ENCODE data around the gene LCORL.
"Not testable (repeated sequence)": the region's sequence is repeated elsewhere in the genome, so short reads cannot be mapped to it uniquely, and the experiment has no call there.

Gene LCORL

DNA sequence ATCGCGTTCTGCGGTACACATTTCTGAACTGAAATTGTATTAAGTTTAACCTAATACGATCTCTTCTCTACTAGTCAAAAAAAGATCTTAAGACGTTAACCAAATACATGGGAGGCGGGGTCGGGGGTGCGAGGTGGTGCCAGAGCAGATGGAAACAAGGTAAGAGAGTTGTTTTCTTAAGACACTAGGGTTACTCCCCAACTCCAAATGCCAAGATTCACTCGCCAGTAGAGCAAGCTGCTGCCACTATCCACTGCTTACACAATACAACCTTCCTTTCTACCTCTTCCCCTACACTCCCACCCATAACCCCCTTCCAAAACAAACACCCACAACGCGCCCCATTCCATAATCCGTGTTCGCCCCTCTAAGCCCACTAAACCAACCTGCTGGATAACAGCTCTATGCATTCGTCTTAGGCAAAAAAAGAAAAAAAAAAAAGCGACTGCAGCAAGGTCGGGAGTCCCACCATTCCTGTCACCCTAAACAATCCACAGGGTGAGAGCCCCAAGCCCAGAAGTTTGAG, 1.3 kb downstream of the LCORL start:
- DNase-seq (ENCODE audit: low read depth, low spot score) = no peak

DNA sequence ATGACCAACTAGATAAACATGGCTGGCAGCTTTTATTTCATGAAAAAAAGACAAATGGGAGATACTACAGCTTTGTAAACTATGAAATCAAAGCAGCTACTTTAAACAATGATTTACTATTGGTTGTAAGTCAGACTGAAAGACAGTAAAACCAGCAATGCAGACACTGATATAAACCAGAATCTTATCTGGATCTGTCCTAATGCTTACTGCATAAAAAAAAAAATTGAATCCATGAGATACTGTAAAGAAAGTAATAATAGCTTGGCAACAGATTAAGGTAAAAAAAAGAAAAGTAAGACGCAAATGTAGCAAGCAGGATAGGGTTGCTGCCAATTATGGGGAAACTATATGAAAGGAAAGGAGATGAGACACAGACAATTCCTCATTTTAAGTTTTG, 7.3 kb downstream of the LCORL start:
- DNase-seq (ENCODE audit: low read depth, low spot score) = no peak

DNA sequence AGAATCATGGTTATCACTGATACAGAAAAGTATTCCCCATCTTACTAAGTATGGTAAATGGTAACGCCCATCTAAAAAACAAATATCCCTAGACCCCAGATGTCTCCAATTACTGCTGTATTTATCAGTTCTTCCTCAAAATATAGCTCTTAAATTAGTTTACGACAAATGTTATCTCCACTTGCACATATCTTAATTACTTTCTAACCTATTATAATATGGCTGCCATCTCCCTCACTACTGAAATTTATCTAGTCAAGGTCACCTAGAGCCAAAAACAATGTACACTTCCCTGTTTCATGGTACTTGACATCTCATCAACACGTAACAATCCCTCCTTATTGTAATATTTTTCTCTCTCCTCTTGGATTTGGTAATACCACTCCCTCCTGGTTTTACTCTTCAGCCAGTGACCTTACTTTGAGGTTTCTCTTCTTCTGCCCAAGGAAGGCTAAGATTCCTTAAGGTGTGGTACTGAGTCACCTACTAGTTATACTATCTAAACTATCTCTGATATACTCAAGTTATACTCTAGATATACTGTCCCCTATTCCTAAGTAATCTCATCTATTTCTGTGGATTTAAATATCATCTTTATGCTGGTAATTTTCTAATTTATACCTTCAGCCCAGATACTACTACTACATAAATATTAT, 8.6 kb downstream of the LCORL start:
- DNase-seq (ENCODE audit: low read depth, low spot score) = no peak

DNA sequence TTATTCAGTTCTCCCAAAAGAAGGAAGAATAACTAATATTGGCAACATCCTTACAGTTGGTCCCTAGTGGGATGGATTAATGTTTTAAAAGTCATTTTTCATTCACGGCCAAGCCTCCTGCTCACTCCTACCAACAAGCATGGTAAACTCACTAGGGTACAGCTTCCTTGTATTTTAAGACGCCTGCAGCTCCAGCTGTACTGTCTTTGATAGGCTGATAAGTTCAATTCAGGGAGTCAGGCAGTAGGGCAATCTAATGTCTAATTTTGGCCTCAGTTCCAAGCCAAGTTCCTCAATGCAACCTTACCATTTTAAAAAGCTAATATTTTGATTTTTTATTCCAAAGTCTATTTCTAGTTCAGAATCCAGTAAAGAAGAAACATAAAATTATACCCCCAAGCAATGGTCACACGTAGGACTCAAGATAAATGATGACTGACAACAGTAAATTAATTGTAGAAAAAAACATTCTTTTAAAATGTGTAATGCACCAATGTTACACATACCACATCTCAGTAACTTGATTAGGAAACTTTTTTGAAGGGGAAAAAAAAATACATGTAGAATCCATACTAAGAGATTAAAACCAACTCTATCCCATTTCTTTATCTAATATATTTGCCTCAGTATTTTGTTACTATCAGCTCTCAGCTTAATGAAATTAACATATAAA, 9.3 kb downstream of the LCORL start:
- peak; percentile 3 for DNase-seq (ENCODE audit: low read depth, low spot score)

DNA sequence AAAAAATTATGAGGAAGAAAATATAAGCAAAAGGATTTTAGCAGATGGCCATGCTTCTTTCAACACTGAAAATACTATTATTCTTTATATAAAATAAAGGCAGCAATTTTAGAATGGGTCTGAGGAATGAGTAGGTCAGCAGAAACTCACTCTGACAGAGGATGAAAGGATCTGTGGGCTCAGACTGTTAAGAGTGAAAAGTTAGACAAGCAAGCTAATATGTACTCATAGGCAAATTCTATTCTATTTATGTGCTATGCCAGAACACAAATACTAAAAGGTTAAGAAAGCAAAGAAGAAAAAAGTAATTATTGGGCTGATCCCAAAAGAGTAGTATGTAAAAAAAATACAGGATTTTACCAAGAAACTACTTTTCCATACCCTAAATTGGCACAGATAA, 13.9 kb downstream of the LCORL start:
- DNase-seq (ENCODE audit: low read depth, low spot score) = no peak

DNA sequence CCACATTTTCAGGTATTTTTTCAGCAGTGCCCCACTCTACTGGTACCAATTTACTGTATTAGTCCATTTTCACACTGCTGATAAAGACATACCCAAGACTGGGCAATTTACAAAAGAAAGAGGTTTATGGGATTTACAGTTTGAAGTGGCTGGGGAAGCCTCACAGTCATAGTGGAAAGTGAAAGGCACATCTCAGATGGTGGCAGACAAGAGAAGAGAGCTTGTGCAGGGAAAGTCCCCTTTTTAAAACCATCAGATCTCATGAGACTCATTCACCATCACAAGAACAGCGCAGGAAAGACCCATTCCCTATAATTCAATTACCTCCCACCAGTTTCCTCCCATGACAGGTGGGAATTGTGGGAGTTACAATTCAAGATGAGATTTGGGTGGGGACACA, 15.1 kb downstream of the LCORL start:
- DNase-seq (ENCODE audit: low read depth, low spot score) = not testable (repeated sequence)

DNA sequence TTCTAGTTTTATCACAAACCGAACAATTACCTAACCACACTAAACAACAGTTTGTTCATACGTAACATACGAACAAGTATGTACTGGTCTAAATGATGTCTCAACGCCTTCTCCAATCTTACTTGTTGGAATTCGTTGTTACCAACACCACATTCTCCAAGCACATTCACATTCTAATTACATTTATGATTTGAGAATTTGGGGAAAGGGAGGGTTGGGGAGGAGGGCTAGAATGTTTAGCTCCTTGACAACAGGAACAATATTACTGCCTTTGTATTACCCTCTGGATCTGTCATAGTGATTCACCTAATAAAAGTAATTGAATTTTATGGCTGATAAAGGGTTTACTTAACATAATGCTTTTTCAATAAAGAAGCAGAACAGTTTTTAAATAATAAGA, 24.4 kb downstream of the LCORL start:
- no peak for DNase-seq (ENCODE audit: low read depth, low spot score)

DNA sequence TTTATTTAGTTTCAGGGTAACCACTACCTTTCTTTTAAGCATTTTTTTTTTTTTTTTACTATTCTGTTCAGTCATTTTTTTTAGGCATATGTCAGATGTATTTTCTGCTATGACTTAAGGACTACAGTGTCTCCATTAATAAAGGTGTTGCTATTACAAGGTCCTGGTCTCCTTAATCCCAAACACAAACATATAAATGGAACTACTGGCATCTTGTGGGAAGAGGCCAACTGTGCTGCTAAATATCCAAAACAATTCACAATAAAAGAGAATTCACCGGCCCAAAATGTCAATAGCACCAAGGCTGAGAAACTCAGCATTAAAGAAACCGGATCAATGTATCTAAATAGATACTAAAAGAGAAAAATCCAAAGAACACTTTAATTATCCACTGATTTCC, 26.4 kb downstream of the LCORL start:
- DNase-seq (ENCODE audit: low read depth, low spot score) = peak; percentile 11

DNA sequence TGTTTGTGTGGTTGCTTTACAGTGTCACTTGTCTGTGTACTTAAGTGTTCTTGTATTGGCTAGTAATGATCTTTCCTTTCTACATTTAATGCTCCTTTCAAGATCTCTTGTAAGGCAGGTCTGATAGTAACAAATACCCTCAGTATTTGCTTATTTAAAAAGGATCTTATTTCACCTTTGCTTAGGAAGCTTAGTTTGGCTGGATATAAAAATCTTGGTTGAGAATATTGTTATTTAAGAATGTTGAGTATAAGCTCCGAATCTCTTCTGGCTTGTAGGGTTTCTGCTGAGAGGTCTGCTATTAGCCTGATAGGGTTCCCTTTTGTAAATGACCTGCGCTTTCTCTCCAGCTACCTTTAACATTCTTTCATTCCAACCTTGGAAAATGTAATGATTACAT, 35.7 kb downstream of the LCORL start:
- DNase-seq (ENCODE audit: low read depth, low spot score) = no peak

DNA sequence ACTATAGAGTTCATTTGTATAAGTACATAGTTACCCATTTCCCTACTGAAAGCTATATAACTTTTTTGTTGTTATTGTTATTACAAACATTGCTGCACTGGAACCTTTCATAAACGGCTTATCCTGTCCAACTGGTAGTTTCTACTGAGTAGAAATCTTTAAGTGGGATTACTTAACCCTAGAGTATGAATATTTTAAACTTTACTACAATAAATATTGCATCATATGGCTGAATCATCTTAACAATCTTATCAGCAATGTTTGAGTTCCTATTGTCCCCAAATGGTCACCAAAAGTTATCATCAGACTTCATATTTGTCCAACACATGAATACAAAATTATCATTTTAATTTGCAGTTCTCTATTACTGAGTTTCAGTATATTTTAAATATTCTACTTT, 40.5 kb downstream of the LCORL start:
- DNase-seq (ENCODE audit: low read depth, low spot score) = no peak

DNA sequence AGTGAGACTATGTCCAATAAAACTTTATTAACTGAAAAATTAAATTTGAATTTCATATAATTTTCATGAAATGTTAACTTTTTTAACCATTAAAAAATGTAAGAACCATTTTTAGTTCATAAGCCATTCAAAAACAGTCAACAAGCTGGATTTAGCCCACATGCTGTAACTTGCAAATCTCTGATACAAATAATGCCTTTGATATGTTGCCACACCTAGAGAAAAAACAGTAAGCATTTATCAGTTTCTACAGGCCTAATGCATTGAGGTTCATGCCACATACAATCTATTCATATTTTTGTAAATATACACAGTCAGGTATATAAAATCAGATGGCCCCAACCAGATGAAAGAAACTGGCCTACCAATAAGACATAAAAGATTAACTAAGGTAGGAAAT, 52.8 kb downstream of the LCORL start:
- DNase-seq (ENCODE audit: low read depth, low spot score) = no peak

DNA sequence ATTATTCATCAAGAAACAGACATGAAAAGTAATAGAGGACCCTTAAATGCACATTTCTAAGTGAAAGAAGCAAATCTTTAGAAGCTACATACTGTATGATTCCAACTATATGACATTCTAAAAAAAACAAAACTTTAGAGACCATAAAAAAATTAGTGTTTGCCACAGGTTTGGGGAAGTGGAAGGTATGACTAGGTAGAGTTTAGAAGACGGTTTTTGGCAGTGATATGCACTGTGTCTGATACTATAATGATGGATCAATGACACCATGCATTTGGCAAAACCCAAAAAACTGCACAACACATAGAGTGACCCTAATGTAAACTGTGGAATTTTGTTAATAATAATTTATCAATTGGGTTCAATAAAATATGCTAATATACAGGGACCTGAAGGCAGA, 54.5 kb downstream of the LCORL start:
- DNase-seq (ENCODE audit: low read depth, low spot score) = no peak

DNA sequence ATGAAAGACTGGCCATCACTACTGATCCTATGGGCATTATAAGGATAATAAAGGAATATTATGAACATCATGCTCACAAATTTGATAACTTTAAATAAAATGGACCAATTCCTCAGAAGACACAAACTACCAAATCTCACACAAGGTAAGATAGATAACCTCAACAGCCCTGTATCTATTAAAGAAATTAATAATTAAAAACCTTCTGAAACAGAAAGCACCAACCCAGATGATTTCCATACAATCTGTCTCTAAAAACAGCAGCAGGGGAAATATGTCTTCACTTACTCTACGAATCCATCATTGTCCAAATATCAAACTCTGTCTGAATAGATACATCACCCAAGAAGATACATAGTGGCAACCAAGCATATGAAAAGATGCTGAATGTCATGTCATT, 55.2 kb downstream of the LCORL start:
- no peak for DNase-seq (ENCODE audit: low read depth, low spot score)

DNA sequence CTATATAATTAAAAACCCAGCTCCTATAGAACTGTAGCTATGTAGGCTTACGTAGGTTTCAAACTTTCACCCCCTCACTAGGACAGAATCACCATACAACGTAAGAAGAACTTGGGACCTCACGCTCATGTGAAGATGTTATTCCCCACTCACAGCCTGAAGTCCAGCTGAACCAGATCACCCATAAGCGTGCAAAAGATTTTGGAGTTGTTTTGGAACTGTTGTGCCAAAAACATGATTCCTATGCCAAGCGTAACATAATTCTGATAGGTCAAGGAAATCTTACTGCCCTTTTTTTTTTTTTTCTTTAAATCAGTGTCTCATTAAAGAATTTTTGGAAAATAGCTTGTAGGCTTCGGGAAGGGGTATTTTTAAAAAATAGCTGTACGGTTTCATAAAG, 57.0 kb downstream of the LCORL start:
- no peak for DNase-seq (ENCODE audit: low read depth, low spot score)

DNA sequence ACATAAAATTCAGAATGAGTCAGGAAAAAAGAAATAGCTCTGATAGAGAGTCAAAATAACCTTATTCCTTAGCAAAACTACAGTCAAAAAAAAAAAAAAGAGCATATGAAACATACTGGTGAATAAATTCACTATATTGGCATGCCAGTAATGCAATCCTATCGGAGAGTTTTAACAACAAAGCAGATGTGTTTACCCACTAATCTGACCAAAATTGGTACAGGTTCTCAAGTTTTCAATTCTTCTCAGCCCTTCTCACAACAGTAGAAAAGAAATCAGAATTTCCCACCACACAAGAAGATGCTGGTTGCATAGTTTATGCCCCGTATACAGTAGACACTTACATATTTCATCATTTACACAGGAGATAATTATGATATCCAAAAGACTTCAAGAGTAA, 59.4 kb downstream of the LCORL start:
- peak; percentile 19 for DNase-seq (ENCODE audit: low read depth, low spot score)

DNA sequence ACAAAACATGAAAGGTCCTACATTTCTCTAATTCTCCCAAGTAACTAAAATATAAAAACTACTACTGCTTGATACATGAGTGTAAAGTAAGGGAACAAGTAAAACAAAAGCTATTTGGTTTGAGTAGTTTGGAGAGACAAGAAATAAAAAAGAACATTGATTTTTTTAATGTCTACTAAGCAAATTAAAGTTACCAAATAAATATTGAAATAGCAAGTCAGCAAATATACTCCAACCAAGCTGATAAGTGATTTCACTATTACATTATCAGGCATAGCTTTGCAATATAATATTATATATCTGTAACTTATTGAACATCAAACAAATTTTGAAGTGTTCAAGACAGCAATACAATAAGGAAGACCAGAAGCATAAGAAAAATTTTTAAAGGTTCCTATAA, 60.3 kb downstream of the LCORL start:
- no peak for DNase-seq (ENCODE audit: low read depth, low spot score)

DNA sequence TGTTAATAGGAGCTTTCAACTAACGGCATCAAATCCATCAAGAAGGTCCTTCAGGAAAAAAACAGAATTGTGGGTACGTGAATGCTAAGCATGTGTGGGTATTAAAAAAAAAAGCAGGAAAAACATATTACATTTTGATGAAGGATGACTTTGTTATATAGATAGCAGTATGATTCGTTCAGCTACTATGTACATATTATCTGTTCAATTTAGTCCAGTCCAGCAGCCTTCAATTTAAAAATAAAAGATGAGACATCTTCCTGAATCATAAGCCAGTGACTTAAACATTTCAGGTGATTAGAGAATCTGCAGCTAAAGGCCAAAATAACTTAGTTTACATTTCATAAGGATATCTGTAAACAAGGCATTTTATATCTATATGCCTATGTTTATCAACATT, 63.4 kb downstream of the LCORL start:
- no peak for DNase-seq (ENCODE audit: low read depth, low spot score)

DNA sequence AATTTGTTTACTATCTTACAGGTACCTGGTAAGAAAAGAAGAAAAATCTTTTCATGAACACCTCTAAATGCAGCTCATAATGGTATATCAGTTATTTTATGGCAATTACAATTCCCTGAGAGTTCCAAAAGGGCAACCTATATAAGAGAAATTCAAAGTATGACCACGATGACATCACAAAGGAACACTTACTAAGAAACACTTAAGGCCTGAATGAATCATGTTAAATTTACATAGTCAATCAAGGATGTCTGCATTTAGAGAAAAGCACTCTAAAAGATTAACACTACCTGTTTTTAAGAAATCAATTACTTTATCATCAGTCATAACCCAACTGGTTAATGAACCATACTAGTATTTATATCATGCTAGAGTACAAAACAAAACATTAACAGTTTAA, 63.9 kb downstream of the LCORL start:
- peak; percentile 27 for DNase-seq (ENCODE audit: low read depth, low spot score)

DNA sequence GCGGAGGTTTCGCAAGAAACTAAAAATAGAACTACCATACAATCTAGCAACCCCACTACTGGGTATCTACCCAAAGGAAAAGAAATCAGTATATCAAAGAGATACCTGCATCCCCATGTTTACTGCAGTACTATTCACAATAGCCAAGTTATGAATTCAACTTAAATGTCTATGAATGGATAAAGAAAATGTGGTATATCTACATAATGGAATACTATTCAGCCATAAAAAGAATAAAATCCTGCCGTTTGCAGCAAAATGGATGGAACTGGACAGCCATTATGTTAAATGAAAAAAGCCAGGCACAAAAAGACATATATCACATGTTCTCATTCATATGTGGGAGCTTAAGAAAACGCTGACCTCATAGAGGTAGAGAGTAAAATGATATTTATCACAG, 65.3 kb downstream of the LCORL start:
- DNase-seq (ENCODE audit: low read depth, low spot score) = no peak

DNA sequence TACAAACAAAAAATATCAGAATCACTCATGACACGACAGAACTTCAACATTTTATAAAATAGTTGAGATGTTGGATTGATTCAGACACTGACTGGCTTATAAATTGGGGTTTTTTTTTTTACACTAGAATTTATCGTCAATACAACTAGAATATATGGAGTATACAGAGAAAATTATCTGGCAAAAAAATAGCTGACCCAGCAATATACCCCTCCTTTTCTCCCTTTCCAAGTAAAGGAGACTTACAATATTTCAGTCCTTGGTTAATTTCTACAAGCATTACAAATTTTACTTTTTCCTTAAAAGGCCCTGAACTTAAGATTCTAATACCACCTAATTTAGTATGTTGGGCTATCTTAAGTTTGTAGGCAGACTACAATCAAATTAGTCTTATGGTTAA, 76.3 kb downstream of the LCORL start:
- no peak for DNase-seq (ENCODE audit: low read depth, low spot score)

DNA sequence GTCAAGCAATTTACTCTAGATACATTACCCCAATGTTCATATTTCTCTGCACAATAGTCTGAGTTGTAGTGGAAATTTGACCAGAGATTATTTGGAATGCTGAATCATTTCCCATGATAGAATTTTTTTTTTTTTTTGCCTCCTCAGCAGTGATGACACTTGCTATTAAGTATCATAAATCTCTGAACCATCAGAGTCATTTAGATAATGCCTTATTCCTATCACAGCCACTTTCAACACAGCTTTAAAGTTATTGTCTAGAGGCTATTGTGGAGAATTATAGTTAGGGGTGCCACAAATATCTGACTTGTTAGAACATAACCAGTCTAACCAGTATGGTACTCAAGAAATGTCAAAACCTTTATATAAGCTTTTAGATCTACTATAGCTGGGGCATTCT, 79.8 kb downstream of the LCORL start:
- DNase-seq (ENCODE audit: low read depth, low spot score) = no peak

DNA sequence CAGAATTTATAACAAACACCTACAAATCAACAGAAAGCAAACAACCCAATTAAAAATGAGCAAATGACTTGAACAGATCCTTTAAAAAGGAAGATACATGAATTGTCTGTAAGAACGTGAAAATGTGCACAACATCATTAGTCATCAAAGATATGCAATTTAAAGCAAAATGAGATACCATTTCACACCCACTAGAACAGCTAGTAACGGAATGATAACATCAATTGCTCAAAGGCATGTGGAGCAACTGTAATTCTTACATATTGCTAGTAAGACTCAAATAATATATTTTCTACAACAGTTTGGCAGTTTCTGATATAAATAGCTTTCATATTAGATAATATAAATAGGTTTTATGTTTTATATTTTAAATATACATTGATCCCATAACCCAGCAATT, 82.5 kb downstream of the LCORL start:
- no peak for DNase-seq (ENCODE audit: low read depth, low spot score)

DNA sequence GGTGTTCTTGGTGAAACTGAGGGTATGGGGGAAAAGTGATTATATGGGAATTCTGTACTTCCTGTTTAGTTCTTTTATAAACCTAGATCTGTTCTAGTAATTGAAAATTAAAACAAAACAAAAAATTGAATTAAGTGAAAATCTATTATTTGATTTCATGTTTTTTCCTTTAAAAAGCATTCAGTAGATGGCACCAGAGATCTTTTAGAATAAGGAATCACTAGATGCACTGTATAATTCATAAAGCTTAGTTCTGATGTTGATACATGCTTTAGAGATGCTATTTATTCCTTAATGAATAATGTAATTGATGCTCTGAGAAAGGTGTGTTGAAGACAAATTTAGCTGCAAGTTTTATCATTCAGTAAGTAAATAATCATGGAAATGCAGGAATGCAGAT, 87.3 kb downstream of the LCORL start:
- peak; percentile 7 for DNase-seq (ENCODE audit: low read depth, low spot score)

DNA sequence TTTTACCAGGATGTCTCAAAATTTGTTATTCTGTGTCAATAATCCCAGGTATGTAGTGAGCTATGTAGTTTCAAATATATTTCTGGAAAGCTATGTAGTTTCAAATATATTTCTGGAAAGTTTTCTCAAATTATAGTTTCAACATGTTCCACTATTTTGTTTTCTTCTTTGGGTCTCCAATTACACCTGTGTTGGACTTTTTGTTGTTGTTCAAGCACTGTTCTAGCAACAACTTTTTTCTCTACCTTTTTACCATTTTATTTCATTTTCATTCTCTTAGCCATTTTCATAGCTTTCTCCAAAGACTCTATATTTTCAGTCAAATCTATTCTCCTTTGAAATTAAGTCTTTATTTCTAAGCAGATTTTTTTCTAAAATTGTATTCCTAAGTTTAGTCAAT, 88.4 kb downstream of the LCORL start:
- no peak for DNase-seq (ENCODE audit: low read depth, low spot score)

Data from astrocyte of the hippocampus (primary cell).